Activated CD4-positive, alpha-beta T cell treated with anti-CD3 and anti-CD28 coated beads, Interleukin-2, Interleukin-4, amounts not matched to agents 100 ng/mL and 50 ng/mL, durations not matched to agents 16 hours and 8 hours (primary cell): ENCODE data around the gene FNDC7.
"Not testable (repeated sequence)": the region's sequence is repeated elsewhere in the genome, so short reads cannot be mapped to it uniquely, and the experiment has no call there.

Source experiments
- DNase-seq: peaks from one replicate; pipeline ENCODE4 v3.0.0-alpha.2; 2020; ENCODE audit warnings: low spot score

FNDC7 gene

GRCh38 chr1:108712606-108713150, at the start of gene FNDC7:
FNDC7 (plus strand) TSS chr1:108712908; CDS start chr1:108712934, 26 bp downstream.
- no peak for DNase-seq

GRCh38 chr1:108663074-108663473, 49.6 kb upstream of the FNDC7 start:
- no peak for DNase-seq

- no peak for DNase-seq
Measured at GRCh38 chr1:108664481-108664880, 48.2 kb upstream of the FNDC7 start.

GRCh38 chr1:108665067-108665466, 47.6 kb upstream of the FNDC7 start:
- no peak for DNase-seq

GRCh38 chr1:108665771-108666170, 46.9 kb upstream of the FNDC7 start:
- no peak for DNase-seq

- DNase-seq: not testable (repeated sequence)
Measured at GRCh38 chr1:108667422-108667821, 45.3 kb upstream of the FNDC7 start.

- no peak for DNase-seq
Measured at GRCh38 chr1:108668777-108669176, 43.9 kb upstream of the FNDC7 start.

- no peak for DNase-seq
Measured at GRCh38 chr1:108669679-108670078, 43.0 kb upstream of the FNDC7 start.

- DNase-seq: no peak
Measured at GRCh38 chr1:108670131-108670773, 42.5 kb upstream of the FNDC7 start.

- DNase-seq: no peak
Measured at GRCh38 chr1:108671143-108671542, 41.6 kb upstream of the FNDC7 start.

GRCh38 chr1:108678706-108679105, 34.0 kb upstream of the FNDC7 start:
- no peak for DNase-seq

- no peak for DNase-seq
Measured at GRCh38 chr1:108679586-108680213, 33.0 kb upstream of the FNDC7 start.

- DNase-seq: not testable (repeated sequence)
Measured at GRCh38 chr1:108681701-108682100, 31.0 kb upstream of the FNDC7 start.

GRCh38 chr1:108685529-108685928, 27.2 kb upstream of the FNDC7 start:
- no peak for DNase-seq

- no peak for DNase-seq
Measured at GRCh38 chr1:108686614-108687313, 25.9 kb upstream of the FNDC7 start.

GRCh38 chr1:108691128-108691941, 21.4 kb upstream of the FNDC7 start:
- DNase-seq: no peak

GRCh38 chr1:108691942-108692723, 20.6 kb upstream of the FNDC7 start, which contains the start of gene PRPF38B:
PRPF38B (plus strand) TSS chr1:108692310; CDS start chr1:108692592, 282 bp downstream.
- peak; percentile 96 for DNase-seq

GRCh38 chr1:108692724-108693655, 19.7 kb upstream of the FNDC7 start:
- DNase-seq: peak; percentile 68

- DNase-seq: no peak
Measured at GRCh38 chr1:108695535-108695934, 17.2 kb upstream of the FNDC7 start.
